ENCODE data around the gene RFX6.
"Not testable (repeated sequence)": the region's sequence is repeated elsewhere in the genome, so short reads cannot be mapped to it uniquely, and the experiment has no call there.

Gene RFX6, protein sequence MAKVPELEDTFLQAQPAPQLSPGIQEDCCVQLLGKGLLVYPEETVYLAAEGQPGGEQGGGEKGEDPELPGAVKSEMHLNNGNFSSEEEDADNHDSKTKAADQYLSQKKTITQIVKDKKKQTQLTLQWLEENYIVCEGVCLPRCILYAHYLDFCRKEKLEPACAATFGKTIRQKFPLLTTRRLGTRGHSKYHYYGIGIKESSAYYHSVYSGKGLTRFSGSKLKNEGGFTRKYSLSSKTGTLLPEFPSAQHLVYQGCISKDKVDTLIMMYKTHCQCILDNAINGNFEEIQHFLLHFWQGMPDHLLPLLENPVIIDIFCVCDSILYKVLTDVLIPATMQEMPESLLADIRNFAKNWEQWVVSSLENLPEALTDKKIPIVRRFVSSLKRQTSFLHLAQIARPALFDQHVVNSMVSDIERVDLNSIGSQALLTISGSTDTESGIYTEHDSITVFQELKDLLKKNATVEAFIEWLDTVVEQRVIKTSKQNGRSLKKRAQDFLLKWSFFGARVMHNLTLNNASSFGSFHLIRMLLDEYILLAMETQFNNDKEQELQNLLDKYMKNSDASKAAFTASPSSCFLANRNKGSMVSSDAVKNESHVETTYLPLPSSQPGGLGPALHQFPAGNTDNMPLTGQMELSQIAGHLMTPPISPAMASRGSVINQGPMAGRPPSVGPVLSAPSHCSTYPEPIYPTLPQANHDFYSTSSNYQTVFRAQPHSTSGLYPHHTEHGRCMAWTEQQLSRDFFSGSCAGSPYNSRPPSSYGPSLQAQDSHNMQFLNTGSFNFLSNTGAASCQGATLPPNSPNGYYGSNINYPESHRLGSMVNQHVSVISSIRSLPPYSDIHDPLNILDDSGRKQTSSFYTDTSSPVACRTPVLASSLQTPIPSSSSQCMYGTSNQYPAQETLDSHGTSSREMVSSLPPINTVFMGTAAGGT

GRCh38 chr6:116876635-116877611, at the start of gene RFX6:
Gene RFX6, plus strand, starts transcription at chr6:116877242. Its CDS starts 34 bp downstream, at chr6:116877276.
- no peak for DNase-seq

- DNase-seq, result no peak
Measured at GRCh38 chr6:116827561-116828240, 49.3 kb upstream of the RFX6 start.

DNA sequence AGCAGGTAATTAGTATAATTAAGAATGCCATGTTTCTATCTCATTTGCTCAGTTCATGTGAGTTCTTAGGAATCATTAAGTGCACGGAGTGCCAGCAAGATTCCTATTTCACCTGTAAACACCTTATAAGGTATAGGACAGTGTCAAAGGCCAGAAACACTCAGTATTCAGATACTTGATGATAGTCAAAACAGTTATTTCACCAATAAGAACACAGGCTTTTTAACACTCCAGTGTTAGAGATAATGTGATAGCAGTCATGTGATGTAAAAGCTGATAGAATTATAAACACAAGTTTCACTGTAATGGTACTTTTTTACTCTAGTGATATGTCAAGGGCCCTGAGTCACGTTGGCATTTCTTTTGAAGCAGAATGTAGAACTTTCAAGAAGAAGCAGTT, 48.1 kb upstream of the RFX6 start, which contains the start of gene GPRC6A:
GPRC6A (minus strand) TSS at position 101 of the 400 bp plus-strand sequence; CDS start at position 31, 70 bp downstream.
- DNase-seq, result no peak

- not testable (repeated sequence) for DNase-seq
Measured at GRCh38 chr6:116834526-116834925, 42.5 kb upstream of the RFX6 start.

GRCh38 chr6:116836606-116837342, 40.3 kb upstream of the RFX6 start:
- DNase-seq, result no peak

GRCh38 chr6:116840091-116840490, 37.0 kb upstream of the RFX6 start:
- DNase-seq, result no peak

GRCh38 chr6:116842459-116842858, 34.6 kb upstream of the RFX6 start:
- DNase-seq, result no peak

DNA sequence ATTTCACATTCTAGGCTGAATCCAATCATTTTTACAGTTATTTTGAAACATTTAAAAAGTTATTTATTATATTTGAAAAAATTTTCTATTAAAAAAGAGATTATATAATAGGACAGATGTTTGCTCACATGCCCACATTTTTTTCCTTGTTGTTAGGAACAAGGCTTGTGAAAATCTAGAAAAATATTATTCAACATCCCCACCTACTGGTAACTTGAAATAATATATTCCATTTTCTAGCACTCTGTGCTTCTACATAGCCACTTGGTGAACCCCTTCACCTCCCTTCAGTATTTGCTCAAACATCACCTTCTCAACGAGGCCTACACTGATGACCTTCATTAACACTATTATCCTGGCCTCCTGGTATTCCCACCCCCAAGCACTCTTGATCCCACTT, 29.8 kb upstream of the RFX6 start:
- DNase-seq, result peak; percentile 37

- DNase-seq, result no peak
Measured at GRCh38 chr6:116858060-116858459, 19.0 kb upstream of the RFX6 start.

- DNase-seq, result no peak
Measured at GRCh38 chr6:116859264-116859663, 17.8 kb upstream of the RFX6 start.

- DNase-seq, result no peak
Measured at GRCh38 chr6:116866281-116866871, 10.7 kb upstream of the RFX6 start.

- no peak for DNase-seq
Measured at GRCh38 chr6:116872771-116873170, 4.3 kb upstream of the RFX6 start.

- no peak for DNase-seq
Measured at GRCh38 chr6:116876107-116876506, 935 bp upstream of the RFX6 start.

GRCh38 chr6:116877743-116878142, 701 bp downstream of the RFX6 start:
- no peak for DNase-seq

- no peak for DNase-seq
Measured at GRCh38 chr6:116881236-116881635, 4.2 kb downstream of the RFX6 start.

DNA sequence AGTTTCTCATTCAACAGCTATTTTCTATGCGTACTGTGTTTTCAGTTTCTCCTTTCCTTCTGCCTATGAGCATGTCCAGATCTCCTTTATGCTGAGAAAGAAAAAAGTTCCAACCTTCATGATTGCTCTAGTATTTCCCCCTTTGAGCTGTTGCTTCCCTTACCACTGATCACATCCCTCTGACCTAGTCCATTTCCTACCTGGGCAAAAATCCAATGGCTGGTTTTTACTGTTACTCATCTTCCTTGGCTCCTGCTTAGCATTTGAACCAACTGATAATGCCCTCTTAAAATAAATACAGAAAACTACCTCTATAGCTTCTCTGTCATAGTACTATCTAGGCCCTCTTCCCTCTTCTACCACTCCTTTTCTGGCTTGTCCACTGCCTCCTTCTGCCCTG, 6.0 kb downstream of the RFX6 start:
- DNase-seq, result no peak

- no peak for DNase-seq
Measured at GRCh38 chr6:116884530-116884929, 7.5 kb downstream of the RFX6 start.

- no peak for DNase-seq
Measured at GRCh38 chr6:116887168-116887567, 10.1 kb downstream of the RFX6 start.

- no peak for DNase-seq
Measured at GRCh38 chr6:116887894-116888293, 10.9 kb downstream of the RFX6 start.

- DNase-seq, result no peak
Measured at GRCh38 chr6:116888732-116889360, 11.8 kb downstream of the RFX6 start.
